Measurements from ENCODE around the gene ENC1. TPM values are rescaled to one million over a fixed set of nuclear protein-coding genes. Genes with fewer than 3 reads are reported as not detected.

Gene ENC1
- polyA plus RNA-seq, 3 donors: 6.9 to 9.9 (median 9.6) TPM

DNA sequence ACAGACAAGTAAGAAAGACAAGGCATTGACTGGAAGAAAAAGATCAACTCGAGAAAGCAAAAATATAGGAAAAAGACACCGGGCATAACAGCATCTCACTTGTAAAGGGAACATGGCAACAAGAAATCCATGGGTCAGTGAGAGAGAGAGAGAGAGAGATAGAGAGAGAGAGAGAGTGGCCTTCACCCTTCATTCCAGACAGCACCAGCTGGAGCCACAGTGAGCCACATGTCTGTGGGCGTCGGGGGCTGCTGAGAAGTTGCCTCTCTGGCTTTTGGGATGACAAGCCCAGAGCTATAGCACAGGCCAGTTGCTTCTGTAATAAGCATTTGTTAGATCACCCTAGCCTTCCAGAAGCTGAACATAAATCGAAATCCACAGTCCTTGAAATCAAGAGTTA is 20.3 kb upstream of the ENC1 start:
- peaks cover 6 to 10% (median 7%) of the 10 kb centered on the region in 3 donors for H3K27me3 Mint-ChIP-seq (ENCODE audit: low read depth in 3 of 3)
- no peak overlapping the region for H3K9ac ChIP-seq (ENCODE audit: insufficient read depth, low read length, poor library complexity, severe bottlenecking)
- TF ChIP-seq CTCF (IDR thresholded peaks at IDR 0.05): no peak
- no peaks in the 10 kb centered on the region for H3K36me3 ChIP-seq (replicated peaks in 1 of 2; ENCODE audit: control insufficient read depth in 1 of 2, insufficient read depth in 2 of 2, low read length in 2 of 2)
- H3K4me3 Mint-ChIP-seq: no peak overlapping the region
- H3K9me3 Mint-ChIP-seq: peaks cover 0 to 4% (median 2%) of the 10 kb centered on the region in 7 donors
- H3K4me1 Mint-ChIP-seq: no peaks in the 10 kb centered on the region
- intact Hi-C loops (cut with micrococcal nuclease): no loop called here
- H3K4me2 ChIP-seq (replicated peaks; ENCODE audit: extremely low read depth, low read length, poor library complexity, severe bottlenecking): no peak overlapping the region
- no peaks in the 10 kb centered on the region for H3K79me2 ChIP-seq (ENCODE audit: insufficient read depth, low read length)
- H2AFZ ChIP-seq (ENCODE audit: insufficient read depth, low read depth, low read length, poor library complexity, severe bottlenecking): no peak overlapping the region
- H3K36me3 Mint-ChIP-seq: no peaks in the 10 kb centered on the region
- 90% methylated on average over 4 of the region's 5 CpGs for WGBS (ENCODE audit: insufficient coverage)
- H3K4me1 ChIP-seq (ENCODE audit: control insufficient read depth in 1 of 2, insufficient read depth in 2 of 2, low read length in 2 of 2): no peaks in the 10 kb centered on the region
- DNase-seq: no peak
- no peaks in the 10 kb centered on the region for H3K9me3 ChIP-seq (replicated peaks in 1 of 2; ENCODE audit: control insufficient read depth in 1 of 2, insufficient read depth in 1 of 2, low read length in 2 of 2)
- no peak overlapping the region for H3K27ac ChIP-seq (ENCODE audit: low read depth in 1 of 2, low read length in 2 of 2)
- H4K20me1 ChIP-seq (ENCODE audit: insufficient read depth, low read length): no peaks in the 10 kb centered on the region
- no peak overlapping the region for H3K4me3 ChIP-seq (replicated peaks in 1 of 3; ENCODE audit: low read depth in 2 of 3, low read length in 3 of 3)
- no peaks in the 10 kb centered on the region for H3K27me3 ChIP-seq (ENCODE audit: control insufficient read depth in 2 of 2, insufficient read depth in 2 of 2, low read length in 2 of 2)
- no peak overlapping the region for H3K27ac Mint-ChIP-seq

DNA sequence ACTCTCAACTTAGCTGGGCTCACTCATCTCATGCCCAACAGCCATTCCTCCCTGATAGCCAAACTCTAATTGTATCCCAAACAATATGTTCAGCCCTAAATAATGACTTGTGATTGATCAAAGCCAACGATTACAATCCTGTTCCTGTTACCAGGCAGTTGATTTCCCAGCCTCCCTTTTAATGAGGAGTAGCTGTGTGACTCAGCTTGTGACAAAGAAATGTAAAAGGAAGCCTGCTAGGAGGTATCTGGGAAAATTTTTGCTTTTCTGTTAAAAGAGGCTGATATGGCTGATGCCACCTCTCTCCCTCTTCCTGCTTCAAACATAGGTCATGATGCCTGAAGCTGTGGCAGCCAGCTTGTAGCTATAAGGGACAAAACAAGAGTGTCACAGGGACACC is 19.6 kb upstream of the ENC1 start:
- Mint-ChIP-seq H3K27me3 (ENCODE audit: low read depth in 3 of 3) (peaks cover 6 to 10% (median 7%) of the 10 kb centered on the region in 3 donors), H3K9me3 (peaks cover 0 to 4% (median 2%) of the 10 kb centered on the region in 7 donors), H3K27ac (no peak overlapping the region), H3K4me1 (no peaks in the 10 kb centered on the region), H3K36me3 (no peaks in the 10 kb centered on the region), H3K4me3 (no peak overlapping the region)
- H3K4me3 ChIP-seq (replicated peaks in 1 of 3; ENCODE audit: low read depth in 2 of 3, low read length in 3 of 3): no peak overlapping the region
- no peak overlapping the region for H3K9ac ChIP-seq (ENCODE audit: insufficient read depth, low read length, poor library complexity, severe bottlenecking)
- no peaks in the 10 kb centered on the region for H3K4me1 ChIP-seq (ENCODE audit: control insufficient read depth in 1 of 2, insufficient read depth in 2 of 2, low read length in 2 of 2)
- H3K27me3 ChIP-seq (ENCODE audit: control insufficient read depth in 2 of 2, insufficient read depth in 2 of 2, low read length in 2 of 2): no peaks in the 10 kb centered on the region
- H3K9me3 ChIP-seq (replicated peaks in 1 of 2; ENCODE audit: control insufficient read depth in 1 of 2, insufficient read depth in 1 of 2, low read length in 2 of 2): no peaks in the 10 kb centered on the region
- H4K20me1 ChIP-seq (ENCODE audit: insufficient read depth, low read length): no peaks in the 10 kb centered on the region
- intact Hi-C loops (cut with micrococcal nuclease): no loop called here
- H3K79me2 ChIP-seq (ENCODE audit: insufficient read depth, low read length): no peaks in the 10 kb centered on the region
- no peak overlapping the region for H2AFZ ChIP-seq (ENCODE audit: insufficient read depth, low read depth, low read length, poor library complexity, severe bottlenecking)
- TF ChIP-seq CTCF (IDR thresholded peaks at IDR 0.05): no peak
- H3K27ac ChIP-seq (ENCODE audit: low read depth in 1 of 2, low read length in 2 of 2): no peak overlapping the region
- DNase-seq: no peak
- H3K36me3 ChIP-seq (replicated peaks in 1 of 2; ENCODE audit: control insufficient read depth in 1 of 2, insufficient read depth in 2 of 2, low read length in 2 of 2): no peaks in the 10 kb centered on the region
- no CpG with 5 or more reads among the region's 1 CpG for WGBS (ENCODE audit: insufficient coverage)
- H3K4me2 ChIP-seq (replicated peaks; ENCODE audit: extremely low read depth, low read length, poor library complexity, severe bottlenecking): no peak overlapping the region
